GM19324 (cell line): ENCODE results near the gene RPS6KA2.

ENCODE experiments used
- ATAC-seq: cut with Tn5 transposase; IDR thresholded peaks from one replicate; pipeline ENCODE4 v1.9.1; 2021; ENCODE audit warnings: mild to moderate bottlenecking, moderate library complexity; ENCODE audit not compliant: unreplicated experiment, low FRiP score

RPS6KA2 gene

DNA sequence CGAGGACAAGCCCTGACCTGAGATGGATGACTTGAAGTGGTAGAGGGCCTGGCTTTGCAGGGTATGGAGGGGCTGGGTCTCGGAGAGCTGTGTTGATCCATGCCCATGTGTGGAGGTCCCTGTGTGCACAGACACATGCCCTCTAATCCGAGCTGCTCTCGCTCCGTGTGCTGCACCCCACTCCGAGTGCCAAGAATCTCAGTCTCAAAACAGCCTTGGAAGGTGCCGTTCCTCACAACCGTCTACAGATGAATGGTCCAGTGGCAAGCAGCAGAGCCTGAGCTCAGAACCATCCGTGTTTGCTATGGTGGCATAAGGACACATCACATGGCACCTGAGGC lies 133.0 kb downstream of the RPS6KA2 start:
- no peak for ATAC-seq

DNA sequence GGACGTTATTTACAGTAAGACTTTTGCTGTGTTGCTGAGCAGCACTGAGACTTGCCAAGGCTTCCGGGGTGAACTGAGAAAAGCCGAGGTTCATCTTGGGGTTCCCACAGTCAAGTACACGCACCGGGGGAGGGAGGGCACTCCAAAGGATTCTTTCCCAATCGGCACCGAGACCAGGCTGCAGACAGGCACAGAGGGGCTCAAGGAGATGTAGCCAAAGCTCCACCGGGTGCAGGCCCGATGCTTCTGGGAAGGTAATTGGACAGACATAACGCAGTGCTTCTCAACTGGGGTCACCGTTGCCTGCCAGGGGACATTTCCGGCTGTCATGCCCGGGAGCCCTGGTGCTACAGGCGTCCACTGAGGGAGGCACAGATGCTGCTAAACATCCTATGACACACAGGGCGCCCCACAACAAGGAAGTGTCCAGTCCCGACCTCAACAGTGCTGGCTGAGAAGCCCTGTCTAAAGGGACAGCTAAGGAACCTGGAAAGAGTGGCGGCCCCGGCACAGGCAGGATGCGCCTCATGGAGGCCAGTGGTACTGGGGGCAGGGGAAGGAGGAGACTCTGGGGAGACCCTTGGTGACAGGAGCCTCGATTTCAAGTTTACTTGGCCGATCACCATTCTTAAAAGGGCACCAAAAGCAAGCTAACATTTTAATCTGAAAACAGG lies 133.5 kb downstream of the RPS6KA2 start:
- no peak for ATAC-seq

DNA sequence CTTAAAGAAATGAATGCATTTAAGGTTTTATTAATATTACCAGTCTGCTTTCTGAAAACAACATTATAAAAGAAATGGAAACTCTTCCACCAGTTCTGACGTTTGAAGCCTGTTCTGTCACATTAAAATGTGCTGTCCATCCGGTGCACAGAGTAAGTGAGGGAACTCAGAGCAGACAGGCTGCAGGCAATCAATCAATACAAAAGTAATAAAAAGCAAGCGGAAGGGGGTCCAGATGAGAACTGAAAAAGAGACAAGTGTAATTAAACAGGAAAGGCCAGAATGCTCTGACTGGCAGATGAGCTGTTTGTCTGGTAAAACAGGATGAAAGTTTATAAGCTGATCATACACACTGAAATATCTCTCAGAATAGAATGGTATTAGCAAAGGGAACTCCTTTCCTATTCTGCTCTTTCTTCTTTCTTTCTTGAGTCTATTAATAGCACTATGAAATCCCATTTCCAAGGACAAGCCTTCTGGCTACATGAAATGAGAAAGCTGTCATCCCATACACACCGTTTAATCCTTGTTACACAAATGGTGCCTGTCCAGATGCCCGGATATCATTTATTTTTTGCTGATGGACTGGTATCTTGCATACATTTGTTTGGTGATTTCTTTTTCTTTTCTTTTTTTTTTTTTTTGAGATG lies 134.8 kb downstream of the RPS6KA2 start:
- ATAC-seq: no peak

DNA sequence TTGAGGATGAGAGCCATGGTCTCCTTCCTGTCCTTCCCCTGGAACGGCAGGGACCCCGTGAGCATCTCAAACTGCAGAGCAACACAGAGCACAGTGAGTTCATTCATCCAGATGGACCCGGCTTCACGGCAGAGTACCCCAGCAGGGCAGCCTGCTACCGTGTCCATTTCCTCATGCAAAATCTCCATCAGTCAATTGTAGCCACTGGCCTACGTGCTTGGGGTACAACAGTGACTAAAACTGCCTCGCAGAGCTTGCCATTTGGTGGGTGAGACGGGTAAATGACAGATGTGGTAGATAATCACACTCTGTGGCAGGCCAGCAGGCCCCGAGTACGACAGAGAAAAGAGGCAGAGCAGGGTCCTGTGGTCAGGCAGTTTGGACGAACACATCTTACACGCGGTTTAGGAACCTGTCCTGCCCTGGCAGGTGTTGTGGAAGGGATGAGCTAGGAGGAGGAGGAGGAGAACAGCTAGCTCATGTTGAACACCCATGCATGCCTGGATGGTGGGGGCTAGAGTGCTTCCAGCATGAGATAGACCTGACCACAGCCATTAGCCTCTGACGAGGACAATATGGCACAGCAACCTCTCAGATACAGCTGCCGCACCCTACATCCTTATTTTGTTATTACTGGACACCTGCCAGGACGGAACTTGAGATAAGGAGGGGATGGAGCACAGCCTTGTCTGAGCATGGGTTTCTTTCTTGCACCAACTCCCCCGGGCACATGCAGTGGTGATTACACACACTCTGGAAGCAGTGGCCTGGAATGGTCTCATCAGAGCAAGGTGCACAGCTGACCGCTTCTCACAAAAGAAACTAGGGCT lies 136.2 kb downstream of the RPS6KA2 start:
- no peak for ATAC-seq

DNA sequence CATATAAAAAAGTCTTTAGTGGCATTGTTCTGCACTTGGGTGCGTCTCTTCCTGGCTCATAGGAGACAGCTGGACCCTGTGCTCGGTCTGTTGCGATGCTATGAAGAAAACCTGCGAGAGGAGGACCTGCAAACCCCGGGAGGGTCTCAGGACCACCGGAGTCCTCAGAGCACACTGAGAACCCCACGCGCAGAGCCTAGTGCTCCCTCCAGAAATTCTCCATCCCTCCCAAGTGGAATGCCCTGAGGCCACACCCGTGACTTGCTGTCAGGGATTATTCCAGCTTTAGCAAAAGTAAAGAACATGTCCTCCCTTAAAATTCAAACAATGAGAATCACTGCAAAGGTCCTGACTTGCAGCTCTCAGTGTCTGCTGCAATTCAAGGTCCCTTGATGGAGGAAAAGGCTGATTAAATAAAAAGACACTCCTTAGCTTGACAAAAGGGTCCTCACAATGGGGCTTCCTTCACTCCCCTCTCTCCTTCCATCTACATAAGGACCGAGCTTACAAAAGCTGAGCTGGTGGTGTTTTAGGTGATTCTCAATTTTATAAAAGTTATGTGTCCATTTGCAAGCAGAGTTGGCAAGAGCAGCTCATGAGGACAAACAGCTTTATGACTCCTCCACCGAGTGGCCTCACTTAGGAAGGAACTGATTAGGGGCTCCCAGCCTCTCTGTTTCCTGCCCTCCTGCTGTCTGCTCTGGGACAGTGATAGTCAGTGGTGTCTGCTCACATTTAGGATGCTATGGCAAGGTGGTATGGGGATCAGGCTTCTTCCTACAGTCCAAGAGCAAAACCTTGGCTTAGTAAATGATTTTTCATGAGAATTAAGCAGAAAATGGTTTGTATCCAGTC lies 137.5 kb downstream of the RPS6KA2 start:
- no peak for ATAC-seq

DNA sequence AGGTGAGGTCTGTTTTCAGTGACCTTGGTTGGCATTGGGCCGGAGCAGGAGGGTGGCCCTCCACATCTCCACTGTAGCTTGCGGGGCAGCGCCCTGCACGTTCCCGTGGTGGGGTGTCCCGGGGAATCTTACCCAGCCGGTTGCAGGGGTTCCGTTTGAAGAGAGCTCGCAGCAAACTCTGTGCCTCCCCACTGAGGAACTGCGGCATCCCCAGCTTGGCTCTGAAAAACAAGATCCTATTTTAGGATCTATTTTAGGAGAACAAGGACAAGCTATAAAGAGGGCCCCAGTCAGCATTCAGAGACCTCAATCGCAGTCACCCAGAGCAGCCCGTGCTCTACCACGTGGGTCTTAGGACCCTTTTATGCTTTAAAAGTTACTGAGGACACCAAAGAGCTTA lies 138.3 kb downstream of the RPS6KA2 start:
- ATAC-seq: no peak

DNA sequence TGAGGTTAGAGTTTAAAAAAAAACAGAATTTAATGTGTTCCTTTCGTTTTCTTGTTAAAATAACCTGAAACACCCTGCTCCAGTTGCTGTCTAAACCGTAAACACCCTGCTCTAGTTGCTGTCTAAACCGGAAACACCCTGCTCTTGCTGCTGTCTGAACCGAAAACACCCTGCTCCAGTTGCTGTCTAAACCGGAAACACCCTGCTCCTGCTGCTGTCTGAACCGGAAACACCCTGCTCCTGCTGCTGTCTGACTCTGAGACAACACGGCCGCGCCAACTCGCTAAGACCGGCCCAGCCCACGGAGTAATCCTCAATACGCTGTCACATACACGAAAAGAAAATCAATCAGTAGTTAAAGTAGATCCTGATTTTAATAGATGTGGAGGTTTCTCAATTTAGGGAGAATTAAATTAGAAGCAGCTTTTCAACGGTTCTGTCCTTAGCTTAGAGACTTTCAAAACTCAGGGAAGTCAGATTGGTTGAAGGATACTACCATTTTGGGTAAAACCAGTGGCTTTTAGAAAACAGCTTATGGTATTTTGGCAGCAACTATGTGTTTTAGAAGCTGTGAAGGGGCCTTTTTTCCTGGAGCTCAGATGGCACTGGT lies 138.9 kb downstream of the RPS6KA2 start:
- ATAC-seq: peak; percentile 77

DNA sequence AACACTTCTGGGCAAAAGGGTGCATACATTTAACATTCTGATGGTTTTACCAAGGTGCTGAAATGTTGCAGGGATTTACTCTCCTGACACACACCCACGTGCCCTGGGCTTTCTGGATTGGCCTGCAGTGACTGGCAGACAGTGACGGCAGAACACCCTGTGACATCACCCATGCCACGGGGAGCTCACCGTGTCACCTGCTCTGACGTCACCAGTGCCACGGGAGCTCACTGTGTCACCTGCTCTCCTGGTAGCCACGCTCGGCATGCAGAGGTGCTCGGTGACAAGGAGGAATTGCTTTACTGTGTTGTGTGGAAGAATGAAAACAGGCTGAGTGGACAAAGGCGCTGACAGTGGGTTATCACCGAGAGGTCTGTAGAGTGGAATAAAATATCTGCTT lies 139.9 kb downstream of the RPS6KA2 start:
- ATAC-seq: no peak

DNA sequence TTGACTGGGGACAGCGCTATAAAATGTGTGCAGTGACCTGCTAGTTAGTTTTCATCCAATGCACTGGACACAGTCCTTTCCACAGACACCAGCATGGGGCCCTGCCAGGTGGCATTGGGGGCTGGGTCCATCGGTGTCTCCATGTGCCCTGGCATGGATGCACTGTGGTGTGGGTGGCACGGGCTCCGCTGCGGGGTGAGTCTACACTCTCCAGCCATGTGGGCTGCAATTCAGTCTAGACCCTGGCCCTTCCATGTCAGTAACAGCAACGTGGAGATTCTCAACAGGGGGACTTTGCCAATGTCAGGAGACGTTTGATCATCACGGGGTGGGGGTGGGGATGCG lies 140.5 kb downstream of the RPS6KA2 start:
- no peak for ATAC-seq

DNA sequence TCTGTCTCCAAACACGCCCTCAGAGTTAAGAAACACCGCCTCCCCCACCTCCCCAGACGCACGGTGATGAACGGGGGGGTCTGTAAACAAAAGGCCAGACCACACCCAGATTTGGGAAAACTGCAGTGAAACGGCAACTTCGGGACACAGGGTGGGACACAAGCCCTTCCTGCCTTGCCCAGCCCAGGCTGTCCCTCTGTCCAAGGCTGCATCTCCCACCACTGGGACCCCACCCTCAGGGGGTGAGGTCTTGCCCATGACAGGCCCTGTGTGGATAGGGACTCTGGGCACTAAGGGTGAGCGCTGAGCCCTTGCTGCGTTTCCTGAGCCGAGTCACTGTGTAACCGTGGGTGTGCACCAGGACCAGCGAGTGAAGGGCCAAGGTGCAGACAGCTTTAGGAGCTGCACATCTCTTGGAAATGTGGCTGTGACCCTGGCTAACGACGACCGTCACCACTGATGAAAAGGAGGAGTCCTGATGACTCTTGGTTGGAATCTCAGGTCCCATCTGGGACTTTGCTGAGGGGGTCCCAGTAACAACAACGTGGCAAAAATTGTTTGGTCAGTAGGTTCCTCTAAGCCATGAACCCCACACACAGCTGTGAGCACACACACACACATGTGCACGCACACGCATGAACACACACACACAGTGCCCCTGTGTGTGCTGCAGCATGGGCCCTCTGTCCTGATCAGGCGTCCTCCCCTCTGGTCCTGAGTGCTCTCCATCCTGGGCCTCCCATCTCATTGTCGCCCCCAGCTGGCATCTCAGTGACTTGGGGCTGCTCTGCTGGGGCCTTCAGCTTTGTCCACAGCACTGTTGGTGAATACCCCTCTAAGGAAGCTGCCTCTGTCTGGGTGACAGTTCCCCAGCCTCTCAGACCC lies 141.2 kb downstream of the RPS6KA2 start:
- no peak for ATAC-seq

DNA sequence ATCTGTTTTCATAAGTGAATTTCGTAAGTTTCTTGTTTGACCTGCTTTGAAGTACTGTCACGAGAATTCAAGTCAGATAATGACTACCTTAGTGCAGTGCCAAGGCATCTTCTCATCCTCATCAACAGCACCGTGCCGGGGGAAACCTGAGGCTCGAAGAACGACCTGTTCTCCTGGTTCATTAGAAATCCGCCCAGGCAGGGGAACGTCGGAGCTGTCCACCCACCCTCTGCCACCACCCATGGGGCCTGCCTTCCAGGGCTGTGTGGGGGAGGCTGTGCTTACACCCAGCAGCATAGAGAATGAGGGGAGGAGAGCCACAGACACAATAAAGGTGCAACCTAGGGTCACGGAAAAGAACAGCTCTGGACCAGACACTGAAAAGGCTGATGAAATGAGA lies 142.2 kb downstream of the RPS6KA2 start:
- no peak for ATAC-seq

DNA sequence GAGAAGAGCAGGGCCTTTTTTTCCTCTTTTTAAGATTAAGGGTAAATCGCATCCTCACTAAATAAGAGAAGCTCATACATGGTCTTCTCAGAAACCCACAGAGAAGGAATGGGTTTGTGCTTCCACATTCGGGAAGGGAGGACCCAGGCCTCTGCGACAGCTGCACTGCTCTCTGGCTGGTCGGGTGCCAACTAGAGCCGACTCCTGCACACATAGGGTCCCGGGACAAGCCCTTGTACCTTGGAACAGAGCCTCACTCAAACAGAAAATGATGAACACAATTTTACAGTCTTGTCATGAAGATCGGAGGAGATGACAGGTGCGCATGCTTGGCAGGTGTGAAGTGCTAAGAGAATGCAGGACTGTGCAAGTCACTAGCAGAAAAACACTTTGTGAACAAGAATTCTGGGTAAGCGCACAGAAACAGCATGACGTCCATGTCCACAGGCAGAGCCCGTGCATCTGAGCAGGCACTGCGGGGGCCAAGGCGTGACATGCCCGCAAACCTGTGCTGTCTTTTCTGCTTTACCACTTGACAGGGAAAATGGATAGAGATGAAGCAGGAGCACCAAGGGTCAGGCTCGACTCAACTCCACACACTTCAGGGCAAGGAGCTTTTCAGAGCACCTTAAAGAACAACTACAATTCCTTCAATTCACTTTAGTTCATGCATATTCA lies 143.3 kb downstream of the RPS6KA2 start:
- ATAC-seq: no peak

DNA sequence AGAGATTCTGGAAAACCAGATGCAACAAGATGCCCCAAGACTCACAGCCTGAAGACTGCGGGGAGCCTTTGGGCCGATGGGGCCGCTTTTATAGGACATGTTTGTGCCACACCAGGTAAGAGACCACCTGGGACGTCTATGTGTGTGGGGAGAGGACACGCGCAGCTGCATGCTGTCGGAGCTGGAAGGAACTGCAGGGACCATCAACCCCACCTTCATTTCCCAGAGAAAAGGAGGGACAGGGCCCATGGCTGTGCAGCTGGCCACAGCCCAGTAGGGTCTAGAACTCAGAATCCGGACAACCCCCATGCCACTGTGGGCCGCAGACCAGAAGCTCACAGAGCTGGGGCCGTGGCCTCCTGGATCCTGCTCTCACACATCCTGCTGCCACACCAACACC lies 144.0 kb downstream of the RPS6KA2 start:
- no peak for ATAC-seq

DNA sequence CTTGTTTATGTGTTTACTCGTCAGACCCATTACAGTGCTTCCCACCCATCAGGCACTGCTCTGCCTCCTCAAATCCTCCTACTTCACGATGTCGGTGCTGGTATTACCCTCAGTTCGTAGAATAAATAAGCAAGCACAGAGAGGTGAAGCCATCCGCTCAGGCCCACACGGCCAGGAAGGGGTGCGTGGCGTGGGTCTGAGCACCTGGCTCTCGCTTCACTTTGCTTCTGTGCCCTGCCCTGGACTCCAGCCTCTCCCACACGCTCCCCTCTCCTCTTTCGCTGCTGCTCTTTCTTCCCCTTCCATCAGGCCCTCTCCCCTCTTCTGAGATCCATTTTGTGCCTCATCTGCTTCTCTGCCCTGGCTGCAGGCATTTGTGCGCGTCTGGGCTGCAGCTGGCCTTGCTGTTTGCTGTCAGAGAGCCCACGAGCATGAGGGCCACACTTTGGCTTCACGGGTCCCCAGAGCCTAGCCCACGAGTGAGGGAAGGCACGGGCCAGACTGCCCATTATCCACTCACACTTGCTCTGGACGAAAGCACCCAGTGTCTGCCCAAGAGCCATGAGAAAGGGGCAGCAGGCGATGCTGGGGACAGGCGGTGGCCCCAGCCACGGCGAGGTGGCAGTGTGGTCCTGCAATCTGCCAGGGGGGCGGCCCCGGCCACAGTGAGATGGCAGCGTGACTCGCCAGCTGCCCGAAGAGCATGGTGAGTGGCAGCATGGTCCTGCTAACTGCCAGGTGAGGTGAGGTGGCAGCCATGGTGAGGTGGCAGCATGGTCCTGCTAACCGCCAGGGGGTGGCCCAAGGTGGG lies 148.1 kb downstream of the RPS6KA2 start:
- ATAC-seq: no peak

DNA sequence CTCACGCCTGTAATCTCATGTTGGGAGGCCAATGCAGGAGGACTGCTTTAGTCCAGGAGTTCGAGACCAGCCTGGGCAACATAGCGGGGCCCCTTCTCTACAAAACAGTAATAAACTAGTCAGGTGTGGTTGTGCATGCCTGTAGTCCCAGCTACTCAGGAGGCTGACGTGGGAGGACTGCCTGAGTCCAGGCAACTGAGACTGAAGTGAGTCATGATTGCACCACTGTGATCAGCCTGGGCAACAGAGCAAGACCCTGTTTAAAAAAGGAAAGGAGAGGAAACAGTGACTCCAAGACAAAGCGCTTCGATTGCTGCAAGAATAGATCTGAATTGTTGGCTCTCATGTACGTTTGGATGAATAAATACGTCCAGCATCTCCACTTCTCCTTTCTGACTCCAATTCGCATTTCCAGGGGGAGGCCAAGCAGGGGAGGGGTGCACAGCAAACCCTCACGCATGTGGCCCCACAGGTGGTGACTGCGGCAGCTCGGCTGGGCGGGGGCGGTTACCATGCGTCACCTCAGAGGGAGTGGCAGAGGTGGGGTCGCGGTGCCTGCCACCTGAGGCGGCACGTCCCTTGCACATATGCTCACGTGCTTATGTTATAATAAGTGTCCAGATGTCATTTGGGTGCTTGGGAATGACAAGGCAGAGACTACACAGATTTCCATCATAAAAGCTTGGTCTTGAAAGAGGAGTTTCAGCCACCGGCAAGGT lies 149.2 kb downstream of the RPS6KA2 start:
- no peak for ATAC-seq

DNA sequence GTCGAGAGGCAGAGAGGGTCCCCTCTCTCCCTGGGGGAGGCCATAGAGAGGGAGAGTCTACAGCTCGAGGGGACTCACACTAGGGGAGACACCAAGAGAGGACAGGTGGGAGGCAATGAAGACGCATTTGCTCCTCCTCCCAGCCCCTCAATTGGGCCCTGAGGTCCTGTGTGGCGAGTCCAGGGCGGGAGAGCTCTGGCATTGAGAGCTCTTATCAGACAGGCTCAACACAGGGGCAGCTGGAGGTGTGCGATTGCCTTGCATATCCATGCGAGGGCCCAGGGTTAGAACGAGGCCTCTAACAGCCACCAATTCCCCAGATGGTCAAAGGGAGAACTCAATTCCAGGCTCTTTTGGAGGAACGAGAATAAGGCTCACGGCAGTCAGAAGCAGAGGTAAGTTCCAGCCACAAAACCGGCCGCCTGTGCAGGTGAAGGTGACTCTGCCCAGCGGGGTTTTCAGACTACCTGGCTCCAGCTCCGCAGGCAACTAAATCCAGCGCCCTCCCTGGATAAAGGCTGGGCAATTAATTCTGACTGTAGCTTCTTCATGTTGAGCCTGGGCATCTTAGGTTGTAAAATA lies 150.3 kb downstream of the RPS6KA2 start:
- no peak for ATAC-seq

DNA sequence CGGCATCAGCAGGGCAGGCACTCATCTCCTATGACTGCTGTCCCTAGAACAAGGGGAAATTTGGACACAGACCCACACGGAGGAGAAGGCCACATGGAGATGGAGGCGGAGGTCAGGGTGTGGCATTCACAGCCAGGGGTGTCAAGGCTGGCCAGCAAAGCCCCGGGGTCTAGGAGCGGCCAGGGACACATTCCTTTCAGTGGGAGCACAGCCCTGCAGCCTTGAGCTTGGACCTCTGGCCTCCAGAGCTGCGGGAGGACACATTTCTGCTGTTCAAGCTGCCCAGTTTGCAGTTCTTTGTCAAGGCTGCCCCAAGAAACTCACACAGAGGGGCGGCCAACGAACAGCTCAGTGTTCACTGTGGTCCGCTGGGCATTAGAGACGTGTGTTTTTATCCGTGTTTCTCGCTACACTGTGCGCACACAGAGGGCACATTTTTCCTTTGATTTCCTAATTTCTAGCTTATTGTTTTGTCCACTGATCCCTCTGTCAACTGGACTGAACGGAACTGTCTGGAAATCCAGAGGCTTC lies 150.9 kb downstream of the RPS6KA2 start:
- ATAC-seq: no peak
